Type B pancreatic cell (in vitro differentiated cells): ENCODE data around the gene CLEC3A. TPM values are rescaled to one million over a fixed set of nuclear protein-coding genes. Genes with fewer than 3 reads are reported as not detected.

Experiments
- DNase-seq: peaks from one replicate; pipeline ENCODE4 v3.0.0; 2021; ENCODE audit warnings: mixed read lengths; ENCODE audit not compliant: unreplicated experiment; ENCODE audit errors: extremely low spot score
- H3K27ac Mint-ChIP-seq: 2 replicates; pipeline ENCODE4 v1.8.0; 2021; ENCODE audit warnings: mild to moderate bottlenecking, mixed read lengths
- H3K27me3 Mint-ChIP-seq: 2 replicates; pipeline ENCODE4 v1.8.0; 2021; ENCODE audit warnings: mixed read lengths
- H3K36me3 Mint-ChIP-seq: 2 replicates; pipeline ENCODE4 v1.8.0; 2021; ENCODE audit warnings: mixed read lengths
- H3K4me1 Mint-ChIP-seq: one replicate; pipeline ENCODE4 v1.8.0; 2021; ENCODE audit warnings: mixed read lengths; ENCODE audit not compliant: unreplicated experiment
- H3K4me3 Mint-ChIP-seq: 2 replicates; pipeline ENCODE4 v1.8.0; 2021; ENCODE audit warnings: mild to moderate bottlenecking, mixed read lengths
- H3K9me3 Mint-ChIP-seq: 2 replicates; pipeline ENCODE4 v1.8.0; 2021; ENCODE audit warnings: mixed read lengths
- CTCF ChIP-seq: fragments of 200-600 bp; sonication (generic); conservative IDR thresholded peaks from 2 replicates; pipeline ENCODE4 v1.5.0; 2021; ENCODE audit warnings: antibody characterized with exemption, mild to moderate bottlenecking
- long read RNA-seq: library from polyadenylated mRNA; unstranded; transcript quantifications from one replicate; pipeline ENCODE4 v2.0.0, GENCODE V29; 2020
- total RNA-seq: library from RNA; stranded (reverse); gene quantifications from 2 replicates; pipeline ENCODE4 v1.2.1, GENCODE V29; 2021; ENCODE audit warnings: low replicate concordance

CLEC3A gene
- total RNA-seq = not detected in 2 replicates
- long read RNA-seq = 0 reads

GRCh38 chr16:78022347-78023060 is at the start of gene CLEC3A:
TSS of gene CLEC3A (plus strand) at chr16:78022548. CDS start at chr16:78022627, 79 bp downstream.
- H3K4me1 Mint-ChIP-seq = no peaks in the 10 kb centered on the region

GRCh38 chr16:77974883-77975282 is 47.5 kb upstream of the CLEC3A start:
- Mint-ChIP-seq H3K27ac (no peak overlapping the region), H3K27me3 (peaks cover 10% of the 10 kb centered on the region), H3K4me1 (peaks cover 7% of the 10 kb centered on the region), H3K36me3 (no peaks in the 10 kb centered on the region), H3K4me3 (no peak overlapping the region), H3K9me3 (no peaks in the 10 kb centered on the region)
- TF ChIP-seq CTCF = no peak
- DNase-seq = no peak

More at GRCh38 chr16:78022347-78023060, at the start of gene CLEC3A:
- Mint-ChIP-seq H3K9me3 (no peaks in the 10 kb centered on the region), H3K27ac (no peak within 1 kb of the TSS), H3K4me3 (no peak within 1 kb of the TSS), H3K36me3 (no peaks in the 10 kb centered on the region), H3K27me3 (peaks cover 24% of the 10 kb centered on the region)
- no peak for DNase-seq
- no peak for TF ChIP-seq CTCF

- DNase-seq = no peak
- peak; percentile 22 for TF ChIP-seq CTCF
- Mint-ChIP-seq H3K4me1 (peaks cover 7% of the 10 kb centered on the region), H3K4me3 (no peak overlapping the region), H3K9me3 (no peaks in the 10 kb centered on the region), H3K36me3 (no peaks in the 10 kb centered on the region), H3K27me3 (peaks cover 10% of the 10 kb centered on the region), H3K27ac (no peak overlapping the region)
These were observed 46.4 kb upstream of the CLEC3A start for GRCh38 chr16:77975942-77976341.

GRCh38 chr16:77977339-77977738 is 45.0 kb upstream of the CLEC3A start:
- TF ChIP-seq CTCF = no peak
- Mint-ChIP-seq H3K9me3 (no peaks in the 10 kb centered on the region), H3K4me1 (no peaks in the 10 kb centered on the region), H3K27me3 (peaks cover 10% of the 10 kb centered on the region), H3K4me3 (no peak overlapping the region), H3K27ac (no peak overlapping the region), H3K36me3 (no peaks in the 10 kb centered on the region)
- DNase-seq = no peak

GRCh38 chr16:77985111-77985510 is 37.2 kb upstream of the CLEC3A start:
- no peak for TF ChIP-seq CTCF
- no peaks in the 10 kb centered on the region for H3K36me3 Mint-ChIP-seq
- DNase-seq = no peak
- H3K27me3 Mint-ChIP-seq = no peaks in the 10 kb centered on the region
- H3K4me3 Mint-ChIP-seq = no peak overlapping the region
- H3K4me1 Mint-ChIP-seq = peaks cover 7% of the 10 kb centered on the region
- H3K27ac Mint-ChIP-seq = no peak overlapping the region
- H3K9me3 Mint-ChIP-seq = no peaks in the 10 kb centered on the region
